WI38 (cell line): ENCODE data around the gene CENPP.

Source experiments
- H3K4me3 ChIP-seq: 2 replicates; pipeline ENCODE4 v1.5.1; 2011; ENCODE audit warnings: low read depth, mild to moderate bottlenecking, control low read depth, low read length
- CTCF ChIP-seq: IDR thresholded peaks from 2 replicates; pipeline ENCODE4 v1.5.1; 2012; ENCODE audit warnings: low read depth, mild to moderate bottlenecking, control low read depth, low read length

Gene CENPP

GRCh38 chr9:92395617-92396016, 69.9 kb downstream of the CENPP start:
- no peak for TF ChIP-seq CTCF
- H3K4me3 ChIP-seq: no peak overlapping the region

GRCh38 chr9:92397853-92398252, 72.1 kb downstream of the CENPP start:
- no peak overlapping the region for H3K4me3 ChIP-seq
- TF ChIP-seq CTCF: no peak

- no peak for TF ChIP-seq CTCF
- H3K4me3 ChIP-seq: no peak overlapping the region
These were observed 76.6 kb downstream of the CENPP start for GRCh38 chr9:92402360-92402759.

GRCh38 chr9:92402826-92403745, 77.3 kb downstream of the CENPP start:
- TF ChIP-seq CTCF: no peak
- H3K4me3 ChIP-seq: no peak overlapping the region

GRCh38 chr9:92404042-92404836, 78.5 kb downstream of the CENPP start, which contains the start of gene OGN:
Gene OGN, minus strand, starts transcription at chr9:92404578. Its CDS starts 1,171 bp downstream, at chr9:92403407.
- no peak for TF ChIP-seq CTCF

GRCh38 chr9:92405818-92406217, 80.1 kb downstream of the CENPP start:
- TF ChIP-seq CTCF: no peak
- H3K4me3 ChIP-seq: no peak overlapping the region

More at GRCh38 chr9:92404042-92404836, 78.5 kb downstream of the CENPP start, which contains the start of gene OGN:
- no peak within 1 kb of the TSS for H3K4me3 ChIP-seq
